NCI-H1436 (cell line): Measurements from ENCODE around the gene INPPL1.
"Not testable (repeated sequence)": the region's sequence is repeated elsewhere in the genome, so short reads cannot be mapped to it uniquely, and the experiment has no call there.

Experiments
- DNase-seq: peaks from one replicate; lab custom pipeline; 2025; lab: John Stamatoyannopoulos, UW

INPPL1 gene

DNA sequence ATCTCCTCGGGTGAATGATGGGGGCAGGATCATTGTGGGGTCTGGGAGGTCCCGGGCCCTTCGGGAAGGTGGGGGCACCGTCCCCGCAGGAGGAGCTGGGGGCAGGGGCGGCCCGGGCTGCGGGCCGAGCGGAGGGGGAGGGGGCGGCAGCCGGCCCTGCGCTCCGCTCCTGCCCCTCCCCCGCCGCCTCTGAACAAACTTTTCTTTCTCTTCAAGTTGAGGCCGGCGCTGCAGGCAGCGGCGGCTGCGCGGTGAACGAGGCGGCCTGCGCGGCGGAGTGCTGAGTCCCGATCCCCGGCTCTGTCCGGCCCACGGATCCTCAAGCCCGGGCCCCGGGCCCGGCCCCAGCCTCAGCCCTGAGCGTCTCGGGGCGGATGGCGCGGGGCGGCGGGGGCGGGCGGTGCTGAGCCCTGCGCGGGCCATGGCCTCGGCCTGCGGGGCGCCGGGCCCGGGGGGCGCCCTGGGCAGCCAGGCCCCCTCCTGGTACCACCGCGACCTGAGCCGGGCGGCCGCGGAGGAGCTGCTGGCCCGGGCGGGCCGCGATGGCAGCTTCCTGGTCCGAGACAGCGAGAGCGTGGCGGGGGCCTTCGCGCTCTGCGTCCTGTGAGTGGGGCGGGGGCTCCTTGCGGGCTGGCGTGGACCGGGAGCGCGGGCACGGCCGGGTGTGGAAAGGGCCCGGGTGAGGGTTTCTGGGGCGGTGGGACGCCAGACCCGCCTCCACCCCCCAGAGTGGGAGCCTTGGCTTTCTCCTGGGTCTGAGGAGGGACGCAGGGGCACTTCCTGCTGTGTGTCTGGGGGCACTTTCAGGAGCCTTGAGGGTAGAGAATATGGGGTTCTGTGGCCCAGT lies at the start of gene INPPL1:
INPPL1 (plus strand) TSS at position 204 of the 847 bp plus-strand sequence; CDS start at position 422, 218 bp downstream.
- DNase-seq, result no peak

DNA sequence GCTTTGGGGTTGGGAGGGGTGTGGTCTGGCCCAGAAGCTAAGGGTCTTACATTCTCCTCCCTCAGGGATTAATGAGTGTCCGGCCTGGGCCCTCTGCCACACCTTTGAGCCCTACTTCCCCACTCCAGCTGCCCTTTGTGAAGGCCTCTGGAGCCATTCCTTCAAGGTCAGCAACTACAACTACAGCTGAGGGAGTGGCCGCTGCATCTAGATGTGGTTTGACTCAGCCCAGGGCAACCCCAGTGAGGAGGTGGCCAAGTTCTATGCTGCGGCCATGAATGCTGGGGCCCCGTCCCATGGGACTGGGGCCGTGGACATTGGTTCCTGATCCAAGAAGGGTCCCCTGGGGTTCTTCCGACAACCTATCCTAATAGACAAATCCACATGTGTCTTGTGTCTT lies 46.9 kb upstream of the INPPL1 start:
- DNase-seq, result no peak

- no peak for DNase-seq
Observed at GRCh38 chr11:72179049-72179803, 45.3 kb upstream of the INPPL1 start.

- no peak for DNase-seq
Observed at GRCh38 chr11:72179804-72180396, 44.7 kb upstream of the INPPL1 start.

DNA sequence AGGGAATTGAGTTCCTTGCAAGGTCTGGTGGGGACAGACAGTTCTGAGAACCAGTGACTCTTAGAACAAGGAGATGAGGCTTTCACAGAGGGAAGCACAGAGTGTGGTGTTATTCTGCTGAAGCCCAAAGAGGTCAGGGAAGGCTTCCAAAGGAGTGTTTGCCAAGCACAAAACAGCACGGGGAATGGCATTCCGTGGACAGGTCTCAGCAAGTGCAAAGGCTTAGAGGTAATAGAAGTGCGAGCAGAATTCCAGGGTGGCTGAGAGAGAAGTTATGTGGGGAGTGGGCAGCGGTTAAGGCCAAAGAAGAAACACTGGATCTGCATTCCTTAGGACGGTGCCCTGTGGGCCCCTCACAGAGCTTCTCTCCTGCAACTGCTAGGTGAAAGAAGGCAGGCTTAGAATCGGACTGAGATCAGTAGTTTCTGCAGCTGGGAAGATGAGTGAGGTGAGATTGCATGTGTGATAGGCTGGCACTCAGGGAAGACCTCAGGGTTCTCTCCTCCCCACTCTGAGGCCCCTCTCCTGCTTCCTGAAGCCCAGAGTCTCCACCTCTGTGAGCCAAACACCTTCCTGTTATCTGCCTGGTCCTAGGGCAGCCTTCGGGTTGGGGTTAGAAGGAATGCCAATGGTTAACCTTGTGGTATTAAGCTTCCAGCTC lies 43.5 kb upstream of the INPPL1 start:
- DNase-seq, result not testable (repeated sequence)

DNA sequence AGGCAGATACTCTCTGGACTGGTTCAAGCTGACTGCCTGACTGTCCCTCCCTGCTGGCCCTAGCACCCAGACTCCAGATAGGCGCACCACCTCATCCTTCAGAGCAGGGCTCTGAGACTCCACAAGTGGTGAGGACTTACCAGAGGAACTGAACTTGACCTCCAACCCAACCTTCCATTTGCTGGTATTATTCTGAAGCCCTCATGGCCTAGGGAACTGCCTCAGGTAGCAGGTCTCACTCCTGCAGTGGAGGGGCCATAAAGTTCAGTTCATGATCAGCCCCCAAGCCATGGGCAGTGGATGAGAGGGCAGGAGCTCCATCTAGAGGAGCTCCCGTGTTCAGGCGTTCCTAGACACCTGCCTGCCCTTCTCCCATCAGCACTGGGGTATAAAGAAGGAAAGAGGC lies 43.0 kb upstream of the INPPL1 start:
- DNase-seq, result not testable (repeated sequence)

DNA sequence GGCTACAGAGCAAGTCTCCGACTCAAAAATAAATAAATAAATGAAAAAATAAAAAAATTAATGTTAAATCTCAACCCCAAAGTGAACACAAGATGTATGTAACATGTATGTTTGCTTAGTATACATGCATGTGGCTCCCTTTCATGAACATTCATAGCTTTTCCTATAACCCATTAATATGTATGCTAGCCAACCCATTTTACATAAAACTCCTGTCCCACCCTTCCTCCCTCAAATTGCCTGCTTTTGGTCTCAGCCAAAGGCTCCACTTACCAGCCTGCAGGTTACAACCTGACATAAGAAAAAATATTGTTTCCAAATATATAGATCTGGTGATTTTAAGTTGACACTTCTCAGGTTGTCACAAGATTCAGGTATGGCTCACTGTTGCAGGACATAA lies 36.3 kb upstream of the INPPL1 start:
- no peak for DNase-seq

DNA sequence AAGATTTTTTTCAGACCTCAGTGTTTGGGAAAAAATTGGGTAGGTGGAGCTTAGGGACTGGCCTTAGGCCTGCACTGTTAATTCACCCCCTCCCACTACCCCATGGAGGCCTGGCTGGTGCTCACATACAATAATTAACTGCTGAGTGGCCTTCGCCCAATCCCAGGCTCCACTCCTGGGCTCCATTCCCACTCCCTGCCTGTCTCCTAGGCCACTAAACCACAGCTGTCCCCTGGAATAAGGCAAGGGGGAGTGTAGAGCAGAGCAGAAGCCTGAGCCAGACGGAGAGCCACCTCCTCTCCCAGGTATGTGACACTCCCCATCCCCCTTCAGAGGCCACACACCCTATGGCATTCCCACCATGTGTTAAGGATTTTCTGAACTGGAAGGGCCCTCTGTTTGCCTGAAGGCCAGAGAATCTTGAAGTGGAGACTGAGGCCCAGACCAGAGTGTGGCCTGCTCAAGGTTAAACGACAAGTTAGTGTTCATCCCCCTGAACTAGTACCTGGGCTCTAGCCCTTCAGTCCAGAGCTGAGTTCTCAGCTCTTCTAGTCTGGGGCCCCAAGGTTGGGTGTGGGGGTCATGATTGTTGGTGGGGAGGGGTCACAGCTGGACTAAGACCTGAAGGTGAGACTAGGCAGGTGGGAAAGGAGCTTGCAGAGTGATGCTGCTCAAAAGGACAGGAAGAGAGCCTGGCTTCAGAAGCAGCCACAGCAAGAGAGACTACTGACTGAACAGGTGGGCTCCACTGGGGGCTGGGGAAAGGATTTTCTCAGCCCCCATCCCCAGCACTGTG lies 34.9 kb upstream of the INPPL1 start:
- DNase-seq, result no peak

- DNase-seq, result no peak
Observed at GRCh38 chr11:72190631-72191071, 33.9 kb upstream of the INPPL1 start.

- DNase-seq, result no peak
Observed at GRCh38 chr11:72191961-72192381, 32.6 kb upstream of the INPPL1 start, which contains the start of gene FOLR1. TSS of gene FOLR1 (plus strand) at chr11:72192140. CDS start at chr11:72192174, 34 bp downstream.

- no peak for DNase-seq
Observed at GRCh38 chr11:72195518-72196270, 28.9 kb upstream of the INPPL1 start.

GRCh38 chr11:72201445-72201844 lies 23.1 kb upstream of the INPPL1 start:
- DNase-seq, result not testable (repeated sequence)

- DNase-seq, result no peak
Observed at GRCh38 chr11:72202571-72202970, 22.0 kb upstream of the INPPL1 start.

- DNase-seq, result no peak
Observed at GRCh38 chr11:72203163-72203562, 21.4 kb upstream of the INPPL1 start.

DNA sequence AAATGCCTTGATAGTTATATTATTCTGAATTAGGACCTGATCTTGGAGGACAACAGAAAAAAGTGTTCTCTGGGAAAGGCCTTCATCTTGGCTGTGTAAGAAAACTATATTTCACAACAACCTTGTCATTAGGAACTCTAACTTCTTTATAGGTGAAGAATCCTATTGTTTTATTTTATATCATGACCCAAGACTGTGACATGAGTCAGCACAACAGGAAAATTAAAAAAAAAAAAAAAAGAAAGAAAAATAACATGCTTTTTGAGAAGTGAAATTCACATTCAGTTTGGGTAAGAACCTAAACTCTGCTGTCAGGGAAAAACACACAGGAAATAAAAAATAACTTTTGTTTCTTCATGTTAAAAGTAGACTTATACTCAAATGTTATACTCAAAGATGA lies 19.7 kb upstream of the INPPL1 start:
- DNase-seq, result no peak

- not testable (repeated sequence) for DNase-seq
Observed at GRCh38 chr11:72206794-72207193, 17.8 kb upstream of the INPPL1 start.

DNA sequence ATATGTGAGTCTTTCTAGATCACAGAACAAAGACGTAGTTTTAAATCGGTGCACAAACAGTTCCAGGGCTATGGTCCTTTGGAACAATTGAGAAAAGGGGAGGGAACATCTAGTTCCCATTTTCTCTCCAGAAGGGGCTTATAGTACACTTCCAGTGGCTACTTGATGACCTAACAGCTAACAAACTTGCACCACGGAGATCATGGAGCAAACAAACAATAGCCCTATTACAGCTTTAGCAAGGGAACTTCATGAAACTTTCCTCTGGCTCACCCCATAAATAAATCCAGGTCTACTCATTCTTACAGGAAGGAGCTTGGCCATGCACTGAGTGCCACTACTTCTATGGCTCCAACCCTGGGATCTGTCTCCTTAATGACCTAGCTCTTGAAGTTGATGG lies 16.3 kb upstream of the INPPL1 start:
- DNase-seq, result no peak

- DNase-seq, result no peak
Observed at GRCh38 chr11:72209101-72209500, 15.5 kb upstream of the INPPL1 start.

DNA sequence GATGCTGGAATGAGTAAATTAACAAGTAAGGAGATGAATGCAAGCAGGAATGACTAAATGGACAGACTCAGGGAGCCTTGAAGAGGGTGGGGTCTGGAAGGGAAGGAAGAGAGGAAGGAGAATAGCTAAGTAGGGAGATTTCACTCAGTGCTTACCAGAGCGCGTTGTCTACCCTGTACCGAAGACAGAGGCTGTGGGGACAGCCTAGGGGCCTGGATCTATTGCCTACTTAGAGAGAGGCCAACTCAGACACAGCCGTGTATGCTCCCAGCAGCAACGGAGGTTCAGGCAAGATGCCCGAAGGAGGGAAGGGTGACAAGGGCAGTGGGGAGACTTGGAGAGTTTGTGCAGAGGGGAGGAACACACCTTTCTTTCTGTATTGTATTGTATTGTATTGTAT lies 7.9 kb upstream of the INPPL1 start, which contains the start of gene FOLR2:
FOLR2 (plus strand) TSS at position 157 of the 400 bp plus-strand sequence. CDS start 1,791 bp downstream, outside the sequence.
- DNase-seq, result no peak

- no peak for DNase-seq
Observed at GRCh38 chr11:72217841-72218240, 6.7 kb upstream of the INPPL1 start.
